Smooth muscle cell (in vitro differentiated cells): ENCODE results near the gene JAZF1. TPM values are rescaled to one million over a fixed set of nuclear protein-coding genes. Genes with fewer than 3 reads are reported as not detected.

Experiments
- DNase-seq: peaks from one replicate; lab custom pipeline; 2025; ENCODE audit not compliant: unreplicated experiment; lab: John Stamatoyannopoulos, UW
- H2AFZ ChIP-seq: fragments of 200-600 bp; sonication (generic); 2 replicates; pipeline ENCODE4 v1.6.0; 2016; ENCODE audit warnings: antibody characterized with exemption, low read depth, mild to moderate bottlenecking
- H3F3A ChIP-seq: fragments of 200-600 bp; sonication (generic); 2 replicates; pipeline ENCODE4 v1.6.0; 2017; ENCODE audit warnings: antibody characterized with exemption, low read depth
- H3K27ac ChIP-seq: fragments of 200-600 bp; sonication (generic); 2 replicates; pipeline ENCODE4 v1.5.1; 2016; ENCODE audit warnings: low read depth, mild to moderate bottlenecking
- H3K27me3 ChIP-seq: fragments of 200-600 bp; sonication (generic); 2 replicates; pipeline ENCODE4 v1.6.1; 2016; ENCODE audit warnings: low read depth, mild to moderate bottlenecking
- H3K36me3 ChIP-seq: fragments of 200-600 bp; sonication (generic); 2 replicates; pipeline ENCODE4 v1.5.1; 2016; ENCODE audit warnings: low read depth
- H3K4me1 ChIP-seq: fragments of 200-600 bp; sonication (generic); 2 replicates; pipeline ENCODE4 v1.5.1; 2016; ENCODE audit warnings: low read depth
- H3K4me2 ChIP-seq: fragments of 200-600 bp; sonication (generic); 2 replicates; pipeline ENCODE4 v1.6.0; 2016; ENCODE audit warnings: mild to moderate bottlenecking
- H3K4me3 ChIP-seq: fragments of 200-600 bp; sonication (generic); 2 replicates; pipeline ENCODE4 v1.5.1; 2016; ENCODE audit warnings: mild to moderate bottlenecking
- H3K79me2 ChIP-seq: fragments of 200-600 bp; sonication (generic); 2 replicates; pipeline ENCODE4 v1.6.0; 2016; ENCODE audit warnings: low read depth, mild to moderate bottlenecking
- H3K9ac ChIP-seq: fragments of 200-600 bp; sonication (generic); 2 replicates; pipeline ENCODE4 v1.6.0; 2016; ENCODE audit warnings: low read depth
- H3K9me3 ChIP-seq: fragments of 200-600 bp; sonication (generic); replicated peaks from 2 replicates; pipeline ENCODE4 v1.5.1; 2016; ENCODE audit warnings: low read depth
- H4K20me1 ChIP-seq: fragments of 200-600 bp; sonication (generic); 2 replicates; pipeline ENCODE4 v1.6.0; 2016; ENCODE audit warnings: low read depth
- CTCF ChIP-seq: fragments of 200-600 bp; sonication (generic); IDR thresholded peaks from 2 replicates; pipeline ENCODE4 v1.5.1; 2017; ENCODE audit warnings: borderline replicate concordance, mild to moderate bottlenecking, antibody characterized with exemption; ENCODE audit not compliant: insufficient read depth, poor library complexity, severe bottlenecking
- WGBS: methylation state at CpG from one replicate; pipeline ENCODE4 v1.1.7; 2016; ENCODE audit warnings: low lambda C conversion rate; 5-methylcytosine and 5-hydroxymethylcytosine counted together
- polyA plus RNA-seq: library from polyadenylated mRNA; unstranded; fragments of >200 nt; fragmentation: Nextera tagmentation; extraction: Ambion mirVana; gene quantifications from 2 replicates; pipeline ENCODE4 v1.2.1, GENCODE V29; 2016
- total RNA-seq: library from RNA; depleted of rRNA; stranded (reverse); fragments of >200 nt; gene quantifications from 2 replicates; pipeline ENCODE4 v1.2.3, GENCODE V29; 2014

JAZF1 gene
- total and polyA plus RNA-seq, 2 experiments from 2014 or later: 17.4 to 18.0 TPM

GRCh38 chr7:27868131-27868550 lies 312.5 kb downstream of the JAZF1 start:
- Histone ChIP-seq H3K4me1 (peaks cover 6% of the 10 kb centered on the region), H3K4me3 (no peak overlapping the region), H3K9me3 (no peaks in the 10 kb centered on the region), H3K9ac (no peak overlapping the region), H3K79me2 (no peaks in the 10 kb centered on the region), H4K20me1 (no peaks in the 10 kb centered on the region), H3K4me2 (no peak overlapping the region), H3K27me3 (no peaks in the 10 kb centered on the region), H3F3A (no peaks in the 10 kb centered on the region), H2AFZ (no peak overlapping the region), H3K36me3 (no peaks in the 10 kb centered on the region), H3K27ac (no peak overlapping the region)
- WGBS: 87% methylated on average over 15 of the region's 15 CpGs
- DNase-seq: no peak
- TF ChIP-seq CTCF: no peak

DNA sequence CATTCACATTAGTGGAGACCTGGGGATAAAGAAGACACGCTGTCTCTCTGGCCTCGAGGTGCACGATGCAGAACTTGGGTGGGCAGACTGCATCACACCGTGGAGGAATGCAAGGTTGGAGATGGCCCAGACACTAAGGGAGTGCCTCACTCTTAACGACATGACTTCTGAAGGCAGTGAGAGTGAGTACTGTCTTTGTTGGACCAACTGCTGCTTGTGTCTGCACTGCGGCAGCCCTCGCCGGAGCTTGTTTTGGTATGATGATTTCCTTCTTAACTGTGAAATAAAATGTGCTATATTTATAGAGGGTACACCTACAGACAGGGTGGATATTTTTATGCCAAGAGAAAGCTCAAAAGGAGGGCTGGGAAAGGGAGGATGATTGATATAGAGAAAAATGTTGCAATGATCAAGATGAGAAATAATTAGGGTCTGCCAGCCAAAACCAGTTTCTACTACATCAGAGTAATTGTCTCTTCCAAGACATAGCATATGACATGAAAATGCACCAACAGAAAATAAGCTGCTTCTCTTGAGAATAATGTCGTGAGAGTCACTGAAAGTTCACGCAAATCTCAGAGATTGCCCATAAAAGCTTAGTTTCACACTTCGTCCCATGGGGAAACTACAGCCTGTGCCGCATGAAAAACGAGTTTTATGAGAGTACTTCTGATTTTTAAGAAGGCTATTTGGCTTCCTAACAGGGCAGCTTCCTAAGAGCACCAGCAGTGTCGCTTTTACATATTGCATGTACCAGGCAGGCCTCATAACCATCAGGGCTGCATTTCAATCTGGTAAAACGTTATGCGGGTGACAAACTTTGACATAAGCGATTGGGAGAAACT lies 313.5 kb downstream of the JAZF1 start:
- Histone ChIP-seq H3K27ac (no peak overlapping the region), H3K79me2 (no peaks in the 10 kb centered on the region), H3F3A (no peaks in the 10 kb centered on the region), H2AFZ (no peak overlapping the region), H3K4me3 (no peak overlapping the region), H3K4me1 (no peaks in the 10 kb centered on the region), H3K36me3 (no peaks in the 10 kb centered on the region), H3K27me3 (no peaks in the 10 kb centered on the region), H3K4me2 (no peak overlapping the region), H3K9me3 (no peaks in the 10 kb centered on the region), H4K20me1 (no peaks in the 10 kb centered on the region), H3K9ac (no peak overlapping the region)
- DNase-seq: no peak
- 78% methylated on average over 17 of the region's 17 CpGs for WGBS
- no peak for TF ChIP-seq CTCF

DNA sequence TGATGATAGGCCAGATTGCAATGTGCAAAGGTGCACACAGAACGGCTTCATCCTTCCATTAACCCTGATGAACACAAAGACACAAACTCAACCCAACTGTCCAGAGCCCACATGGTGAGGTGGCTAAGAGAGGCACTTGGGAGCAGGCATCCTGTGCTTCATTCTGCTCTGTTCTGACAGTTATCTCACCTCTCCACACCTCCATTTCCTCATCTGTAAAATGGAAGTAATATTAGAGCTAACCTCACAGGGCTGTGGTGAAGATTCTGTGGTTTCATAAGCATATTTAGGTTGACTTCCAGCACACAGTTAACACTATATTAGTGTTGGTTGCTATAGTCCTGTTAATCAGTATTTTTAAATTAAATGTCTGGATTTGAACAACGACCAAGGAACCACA lies 314.3 kb downstream of the JAZF1 start:
- H3K27ac ChIP-seq: no peak overlapping the region
- no peak overlapping the region for H2AFZ ChIP-seq
- H3K4me2 ChIP-seq: no peak overlapping the region
- H3K4me3 ChIP-seq: no peak overlapping the region
- H3K27me3 ChIP-seq: no peaks in the 10 kb centered on the region
- H3K36me3 ChIP-seq: no peaks in the 10 kb centered on the region
- 49% methylated on average over 2 of the region's 2 CpGs for WGBS
- no peaks in the 10 kb centered on the region for H3K79me2 ChIP-seq
- no peaks in the 10 kb centered on the region for H3F3A ChIP-seq
- H3K9me3 ChIP-seq: no peaks in the 10 kb centered on the region
- no peaks in the 10 kb centered on the region for H3K4me1 ChIP-seq
- no peak for TF ChIP-seq CTCF
- H4K20me1 ChIP-seq: no peaks in the 10 kb centered on the region
- H3K9ac ChIP-seq: no peak overlapping the region
- DNase-seq: no peak

GRCh38 chr7:27863880-27864279 lies 316.7 kb downstream of the JAZF1 start:
- H3K27ac ChIP-seq: no peak overlapping the region
- no peaks in the 10 kb centered on the region for H3K79me2 ChIP-seq
- no peak overlapping the region for H2AFZ ChIP-seq
- H3F3A ChIP-seq: no peaks in the 10 kb centered on the region
- no peak overlapping the region for H3K9ac ChIP-seq
- H3K4me2 ChIP-seq: no peak overlapping the region
- H3K4me3 ChIP-seq: no peak overlapping the region
- DNase-seq: no peak
- H3K36me3 ChIP-seq: no peaks in the 10 kb centered on the region
- no peaks in the 10 kb centered on the region for H4K20me1 ChIP-seq
- H3K9me3 ChIP-seq: no peaks in the 10 kb centered on the region
- TF ChIP-seq CTCF: no peak
- WGBS: 47% methylated on average over 11 of the region's 11 CpGs
- H3K4me1 ChIP-seq: no peaks in the 10 kb centered on the region
- no peaks in the 10 kb centered on the region for H3K27me3 ChIP-seq
